Measurements from ENCODE around the gene BARX2.

GRCh38 chr11:129395432-129395831 is 19.8 kb downstream of the BARX2 start:
- TF ChIP-seq, protein P1, sequence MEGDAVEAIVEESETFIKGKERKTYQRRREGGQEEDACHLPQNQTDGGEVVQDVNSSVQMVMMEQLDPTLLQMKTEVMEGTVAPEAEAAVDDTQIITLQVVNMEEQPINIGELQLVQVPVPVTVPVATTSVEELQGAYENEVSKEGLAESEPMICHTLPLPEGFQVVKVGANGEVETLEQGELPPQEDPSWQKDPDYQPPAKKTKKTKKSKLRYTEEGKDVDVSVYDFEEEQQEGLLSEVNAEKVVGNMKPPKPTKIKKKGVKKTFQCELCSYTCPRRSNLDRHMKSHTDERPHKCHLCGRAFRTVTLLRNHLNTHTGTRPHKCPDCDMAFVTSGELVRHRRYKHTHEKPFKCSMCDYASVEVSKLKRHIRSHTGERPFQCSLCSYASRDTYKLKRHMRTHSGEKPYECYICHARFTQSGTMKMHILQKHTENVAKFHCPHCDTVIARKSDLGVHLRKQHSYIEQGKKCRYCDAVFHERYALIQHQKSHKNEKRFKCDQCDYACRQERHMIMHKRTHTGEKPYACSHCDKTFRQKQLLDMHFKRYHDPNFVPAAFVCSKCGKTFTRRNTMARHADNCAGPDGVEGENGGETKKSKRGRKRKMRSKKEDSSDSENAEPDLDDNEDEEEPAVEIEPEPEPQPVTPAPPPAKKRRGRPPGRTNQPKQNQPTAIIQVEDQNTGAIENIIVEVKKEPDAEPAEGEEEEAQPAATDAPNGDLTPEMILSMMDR (IDR thresholded peaks at IDR 0.05), result no peak
- TF ChIP-seq POLR2A (IDR thresholded peaks at IDR 0.05), result no peak

Data from heart left ventricle (tissue), 13 donors.